Lower leg skin (tissue), 4 donors: ENCODE data around the gene S100P. TPM values are rescaled to one million over a fixed set of nuclear protein-coding genes. Genes with fewer than 3 reads are reported as not detected.

Experiments
- DNase-seq, 2 donors: peaks; one replicate each; pipeline ENCODE4 v3.0.0-alpha.2; 2019; ENCODE audit warnings: low spot score in 2 of 2
- H3K4me3 ChIP-seq: fragments of 200-600 bp; sonication (generic); 2 replicates; pipeline ENCODE4 v1.5.1; 2017; ENCODE audit warnings: mild to moderate bottlenecking, low read depth; ENCODE audit not compliant: poor library complexity, severe bottlenecking
- CTCF ChIP-seq, 3 donors: fragments of 450-650 bp; IDR thresholded peaks; one replicate each; pipeline ENCODE4 v1.5.1; 2016; ENCODE audit warnings: antibody characterized with exemption in 3 of 3, mild to moderate bottlenecking in 3 of 3, moderate library complexity in 2 of 3
- POLR2A ChIP-seq, 2 donors: fragments of 450-650 bp; IDR thresholded peaks; one replicate each; pipeline ENCODE4 v1.6.1; 2016 to 2017; ENCODE audit warnings: antibody characterized with exemption in 2 of 2, mild to moderate bottlenecking in 1 of 2, moderate library complexity in 1 of 2
- WGBS, 2 donors: methylation state at CpG; one replicate each; pipeline ENCODE4 v1.1.5; 2018; 5-methylcytosine and 5-hydroxymethylcytosine counted together
- intact Hi-C: fragments of 100-400 bp; cut with DNase I; formaldehyde crosslinking; loops from one replicate; pipeline ENCODE4 v1.15.0; 2023; ENCODE audit warnings: low total_unique reads
- total RNA-seq, 4 donors: library from RNA; depleted of rRNA; stranded (reverse); fragments of >200 nt; gene quantifications; one replicate each; pipeline ENCODE4 v1.1.0, GENCODE V29; 2016

S100P gene
- total RNA-seq, 4 donors from 2014 or later: 5.3 to 43.7 (median 15.7) TPM

GRCh38 chr4:6655924-6656323, 37.8 kb upstream of the S100P start:
- H3K4me3 ChIP-seq: no peak overlapping the region
- 91 to 94% methylated on average over 5 of the region's 5 CpGs for WGBS, 2 donors
- DNase-seq: no peak
- intact Hi-C loops: no loop called here
- TF ChIP-seq CTCF (IDR thresholded peaks at IDR 0.05): no peak
- TF ChIP-seq POLR2A (IDR thresholded peaks at IDR 0.05): no peak

- intact Hi-C loops: no loop called here
- WGBS, 2 donors: 67 to 79% methylated on average over 62 to 65 of the region's 65 CpGs
- DNase-seq: peak in 1 of 2 donors; percentile 79
- TF ChIP-seq CTCF (IDR thresholded peaks at IDR 0.05) (no peak), POLR2A (IDR thresholded peaks at IDR 0.05) (no peak)
- H3K4me3 ChIP-seq: no peak overlapping the region
Measured at GRCh38 chr4:6657242-6658208, 36.2 kb upstream of the S100P start.

GRCh38 chr4:6658209-6658595, 35.5 kb upstream of the S100P start:
- intact Hi-C loops: no loop called here
- no peak for TF ChIP-seq CTCF (IDR thresholded peaks at IDR 0.05)
- no peak for TF ChIP-seq POLR2A (IDR thresholded peaks at IDR 0.05)
- no peak overlapping the region for H3K4me3 ChIP-seq
- no peak for DNase-seq
- 71 to 76% methylated on average over 7 of the region's 7 CpGs for WGBS, 2 donors

GRCh38 chr4:6658597-6659075, 35.0 kb upstream of the S100P start:
- intact Hi-C loops: no loop called here
- WGBS, 2 donors: 1 to 5% methylated on average over 37 to 44 of the region's 52 CpGs
- peak in 1 of 2 donors; percentile 88 for DNase-seq
- TF ChIP-seq POLR2A (IDR thresholded peaks at IDR 0.05): no peak
- no peak for TF ChIP-seq CTCF (IDR thresholded peaks at IDR 0.05)
- no peak overlapping the region for H3K4me3 ChIP-seq

GRCh38 chr4:6659897-6660296, 33.8 kb upstream of the S100P start:
- H3K4me3 ChIP-seq: no peak overlapping the region
- WGBS, 2 donors: 88 to 91% methylated on average over 2 of the region's 2 CpGs
- TF ChIP-seq POLR2A (IDR thresholded peaks at IDR 0.05) (no peak), CTCF (IDR thresholded peaks at IDR 0.05) (no peak)
- DNase-seq: peak in 1 of 2 donors; percentile 5
- intact Hi-C loops: no loop called here
